GM19324 (cell line): ENCODE data around the gene NPEPL1.

Experiments used
- ATAC-seq: cut with Tn5 transposase; IDR thresholded peaks from one replicate; pipeline ENCODE4 v1.9.1; 2021; ENCODE audit warnings: mild to moderate bottlenecking, moderate library complexity; ENCODE audit not compliant: unreplicated experiment, low FRiP score

NPEPL1 gene

GRCh38 chr20:58656831-58657230 is 35.8 kb upstream of the NPEPL1 start:
- no peak for ATAC-seq

GRCh38 chr20:58657262-58657661 is 35.3 kb upstream of the NPEPL1 start:
- no peak for ATAC-seq

- no peak for ATAC-seq
Measured at GRCh38 chr20:58657986-58658385, 34.6 kb upstream of the NPEPL1 start.

GRCh38 chr20:58658760-58659159 is 33.8 kb upstream of the NPEPL1 start:
- ATAC-seq = no peak

GRCh38 chr20:58659841-58660240 is 32.8 kb upstream of the NPEPL1 start:
- ATAC-seq = no peak

GRCh38 chr20:58660855-58661597 is 31.6 kb upstream of the NPEPL1 start:
- no peak for ATAC-seq

- no peak for ATAC-seq
Measured at GRCh38 chr20:58661598-58662473, 30.8 kb upstream of the NPEPL1 start.

GRCh38 chr20:58664331-58664730 is 28.3 kb upstream of the NPEPL1 start:
- no peak for ATAC-seq

GRCh38 chr20:58664883-58665282 is 27.7 kb upstream of the NPEPL1 start:
- no peak for ATAC-seq

- no peak for ATAC-seq
Measured at GRCh38 chr20:58665606-58666005, 27.0 kb upstream of the NPEPL1 start.

GRCh38 chr20:58666702-58667101 is 25.9 kb upstream of the NPEPL1 start:
- ATAC-seq = no peak

GRCh38 chr20:58667975-58668374 is 24.6 kb upstream of the NPEPL1 start:
- ATAC-seq = no peak

GRCh38 chr20:58668901-58669286 is 23.7 kb upstream of the NPEPL1 start:
- ATAC-seq = no peak

GRCh38 chr20:58669287-58670006 is 23.2 kb upstream of the NPEPL1 start:
- ATAC-seq = peak; percentile 83

- no peak for ATAC-seq
Measured at GRCh38 chr20:58670102-58670501, 22.5 kb upstream of the NPEPL1 start.

- ATAC-seq = no peak
Measured at GRCh38 chr20:58670659-58671058, 21.9 kb upstream of the NPEPL1 start.

- ATAC-seq = no peak
Measured at GRCh38 chr20:58673119-58673518, 19.5 kb upstream of the NPEPL1 start.

- no peak for ATAC-seq
Measured at GRCh38 chr20:58675146-58675584, 17.4 kb upstream of the NPEPL1 start.

- ATAC-seq = no peak
Measured at GRCh38 chr20:58675641-58676040, 17.0 kb upstream of the NPEPL1 start.

GRCh38 chr20:58676161-58676560 is 16.4 kb upstream of the NPEPL1 start:
- ATAC-seq = no peak

- ATAC-seq = no peak
Measured at GRCh38 chr20:58677079-58677604, 15.5 kb upstream of the NPEPL1 start.
